Fibroblast of skin of back (primary cell): ENCODE data around the gene RMDN2.
A peak's percentile ranks its signal among the peaks of the same experiment; 100 is the strongest.

Experiments used
- DNase-seq: peaks from one replicate; pipeline ENCODE4 v3.0.0-alpha.2; 2013

The RMDN2 gene

DNA sequence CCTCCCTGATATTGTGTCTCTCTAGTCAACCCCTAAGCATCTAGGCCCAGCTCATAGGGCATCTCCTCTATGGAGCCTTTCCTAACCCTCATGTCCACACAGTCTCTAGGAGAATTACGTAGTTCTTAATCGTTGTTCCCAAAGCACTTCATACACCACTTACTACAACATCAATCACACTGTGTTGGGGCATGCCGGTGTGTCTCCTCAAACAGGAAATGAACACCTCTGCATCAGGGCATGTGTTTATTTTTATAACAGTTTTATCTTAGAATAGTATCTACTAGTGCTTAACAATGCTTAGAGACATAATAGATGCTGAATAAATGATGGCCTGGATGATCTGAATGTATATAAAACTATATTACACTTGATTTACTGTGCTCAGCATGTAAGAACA, 131.1 kb downstream of the RMDN2 start:
- DNase-seq, result no peak

DNA sequence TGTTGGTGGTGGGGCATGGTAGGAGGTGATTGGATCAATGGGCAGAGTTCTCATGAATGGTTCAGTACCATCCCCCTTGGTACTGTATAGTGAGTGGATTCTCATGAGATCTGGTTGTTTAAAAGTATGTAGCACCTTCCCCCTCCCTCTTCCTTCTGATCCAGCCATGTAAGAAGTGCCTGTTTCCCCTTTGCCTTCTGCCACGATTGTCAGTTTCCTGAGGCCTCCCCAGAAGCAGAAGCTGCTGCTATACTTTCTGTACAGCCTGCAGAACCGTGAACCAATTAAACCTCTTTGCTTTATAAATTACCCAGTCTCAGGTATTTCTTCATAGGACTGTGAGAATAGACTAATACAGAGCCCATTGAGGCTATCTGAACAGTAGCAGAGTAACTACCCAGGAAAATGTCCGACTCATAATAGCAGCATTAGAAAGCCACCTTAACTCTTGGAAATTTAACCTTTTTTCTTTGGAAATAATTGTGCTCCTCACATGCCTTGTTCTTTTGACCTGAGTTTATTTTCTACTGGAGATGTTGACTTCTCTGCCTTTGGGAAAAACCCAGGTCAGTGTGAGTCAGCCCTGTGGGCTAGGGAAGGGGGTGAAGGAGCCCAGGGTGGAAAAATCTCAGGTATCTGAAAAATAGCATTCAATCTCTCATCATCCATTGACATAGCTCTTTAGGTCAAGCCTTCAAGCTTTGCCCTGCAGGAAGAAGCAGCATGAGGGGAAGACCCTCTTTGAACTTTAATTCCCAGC, 132.7 kb downstream of the RMDN2 start:
- no peak for DNase-seq

DNA sequence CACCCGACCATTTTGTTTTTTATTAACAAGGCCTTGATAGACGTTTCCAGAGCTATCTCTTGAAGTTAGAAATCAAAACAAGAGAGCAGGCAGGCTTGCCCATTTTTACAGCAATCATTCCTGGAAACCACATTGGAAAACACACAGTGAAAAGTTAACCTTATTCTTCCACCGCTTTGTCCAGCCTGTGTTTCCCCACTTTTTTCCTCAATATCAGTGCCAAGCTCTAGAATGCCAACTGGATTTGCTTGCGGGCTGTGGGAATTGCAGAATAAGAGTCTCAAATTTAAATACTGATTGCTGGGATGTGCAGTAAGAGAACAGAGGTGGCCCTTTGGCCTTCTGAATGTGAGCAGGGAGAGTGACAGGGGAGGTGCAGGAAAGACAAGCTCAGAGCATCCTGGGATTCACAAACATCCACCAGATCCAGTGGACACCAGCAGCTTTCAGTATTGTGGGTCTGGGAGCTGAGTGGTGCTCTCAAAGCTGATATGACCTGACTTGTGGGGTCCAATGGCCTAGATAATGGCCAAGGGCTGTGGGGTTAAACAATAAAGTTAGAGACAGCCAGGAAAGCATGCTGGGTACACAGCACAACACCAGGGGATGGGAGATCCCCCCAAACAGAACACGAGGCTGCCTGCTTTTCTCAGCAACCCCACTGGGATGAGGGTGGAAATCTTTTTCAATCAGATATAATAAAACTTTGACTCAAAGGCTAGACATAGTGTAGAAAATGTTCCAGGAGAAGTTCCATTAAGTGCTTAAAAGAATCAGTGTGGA, 135.3 kb downstream of the RMDN2 start:
- DNase-seq, result no peak

DNA sequence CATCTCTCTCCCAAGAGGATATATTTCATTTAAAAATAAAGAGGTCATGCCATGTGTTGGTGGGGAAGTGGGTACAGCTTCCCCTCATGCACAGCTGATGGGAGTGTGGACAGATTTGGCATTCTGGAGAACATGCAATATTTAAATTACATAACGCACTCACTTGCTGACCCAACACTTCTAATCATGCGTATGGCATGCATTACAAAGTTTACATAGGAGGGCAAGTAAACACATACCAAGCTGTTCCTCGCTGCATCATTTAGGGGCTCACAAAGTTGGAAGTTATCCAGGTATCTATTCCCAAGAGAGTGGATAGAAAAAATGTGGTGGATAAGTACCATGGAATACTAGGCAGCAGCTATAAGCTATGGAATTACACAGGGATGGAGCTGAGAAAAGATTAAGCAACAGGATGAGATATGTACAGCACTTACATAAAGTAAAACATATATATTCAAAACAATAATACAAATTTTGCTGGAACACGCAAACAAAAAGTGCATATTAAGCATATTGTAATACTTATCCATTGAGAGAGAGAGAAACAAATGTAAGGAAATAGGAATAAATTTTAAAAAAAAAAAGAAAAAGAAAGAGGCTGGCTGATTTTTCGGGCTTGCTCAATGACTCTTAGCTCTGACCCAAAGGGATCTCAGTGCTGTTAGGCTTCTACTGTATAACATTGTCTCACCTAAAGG, 139.9 kb downstream of the RMDN2 start:
- DNase-seq, result peak; percentile 79

DNA sequence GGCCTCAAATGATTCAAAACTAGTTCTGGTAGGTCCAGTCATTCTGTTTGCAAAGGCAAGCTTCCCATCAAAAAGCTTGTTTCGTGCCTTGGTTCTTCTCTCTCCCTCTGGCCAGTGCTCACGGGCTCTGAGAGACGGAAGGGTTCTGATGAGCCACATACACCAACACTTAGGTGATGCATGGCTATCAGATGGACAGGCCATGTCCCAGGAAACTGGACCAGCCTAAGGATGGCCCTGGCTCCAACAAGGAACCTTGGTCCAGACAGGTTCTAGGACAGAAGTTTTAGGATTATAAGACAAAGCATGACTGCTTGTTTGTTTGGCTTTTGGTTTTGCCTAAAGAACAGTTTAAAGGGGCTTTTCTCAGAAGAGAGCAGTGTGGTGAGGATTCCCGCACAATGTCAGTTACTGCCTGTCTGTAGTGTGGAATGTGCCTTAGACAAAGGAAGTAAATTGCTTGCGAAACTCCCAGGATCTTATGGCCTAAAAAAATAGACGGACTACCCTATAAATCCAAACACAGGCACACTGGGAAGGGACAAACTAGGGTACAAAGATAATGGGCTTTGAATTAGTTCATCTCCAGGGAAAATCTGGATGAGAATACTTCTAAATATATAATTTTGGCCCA, 140.5 kb downstream of the RMDN2 start:
- DNase-seq, result no peak

DNA sequence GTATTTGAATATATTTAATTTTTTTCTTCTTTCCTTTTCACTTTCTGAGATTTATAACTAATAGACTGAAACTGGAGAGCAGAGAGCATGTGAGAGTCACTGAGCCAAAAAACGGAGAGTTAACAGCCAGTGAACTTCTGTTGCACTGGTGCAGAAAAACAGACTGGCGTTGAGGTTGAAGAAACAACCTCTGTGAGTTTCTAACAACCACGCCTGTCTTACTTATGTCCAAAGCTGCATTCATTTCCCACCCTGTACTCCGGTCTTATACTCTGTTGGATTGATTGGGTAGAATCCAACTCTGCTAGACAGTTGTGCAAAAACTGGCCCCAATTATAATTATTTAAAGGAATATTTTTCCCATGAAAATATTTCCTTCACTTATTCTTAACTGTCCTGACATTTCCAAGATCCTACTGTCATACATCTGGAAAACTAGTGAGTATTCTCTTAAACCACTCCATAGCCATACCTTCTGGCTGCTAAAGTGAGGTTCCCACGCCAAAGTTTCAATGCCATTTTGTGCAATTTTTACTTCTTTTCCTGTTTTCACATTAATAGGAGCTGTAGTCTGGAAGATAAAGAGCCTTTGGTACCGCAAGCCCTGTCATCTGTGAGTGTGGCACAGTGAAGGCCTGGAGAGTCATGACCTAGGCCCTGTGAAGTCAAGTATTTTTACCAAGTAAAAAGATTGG, 141.5 kb downstream of the RMDN2 start:
- no peak for DNase-seq
